HUDEP-2 (cell line): Measurements from ENCODE around the gene CCDC192.

Experiments
- DNase-seq, 76 experiments: peaks; one replicate each; lab custom pipeline; 2025; ENCODE audit not compliant: unreplicated experiment in 76 of 76; lab: John Stamatoyannopoulos, UW

Gene CCDC192

GRCh38 chr5:127941646-127942045 lies 238.5 kb downstream of the CCDC192 start:
- DNase-seq: no peak

GRCh38 chr5:127942246-127943060 lies 239.3 kb downstream of the CCDC192 start:
- no peak for DNase-seq

- no peak for DNase-seq
These were observed 239.8 kb downstream of the CCDC192 start for GRCh38 chr5:127943061-127943371.

GRCh38 chr5:127944125-127944524 lies 240.9 kb downstream of the CCDC192 start:
- DNase-seq: no peak

GRCh38 chr5:127947941-127948340 lies 244.8 kb downstream of the CCDC192 start:
- no peak for DNase-seq

GRCh38 chr5:127950707-127951391 lies 247.7 kb downstream of the CCDC192 start:
- no peak for DNase-seq

- DNase-seq: no peak
These were observed 248.6 kb downstream of the CCDC192 start for GRCh38 chr5:127951791-127952190.

GRCh38 chr5:127957183-127957582 lies 254.0 kb downstream of the CCDC192 start:
- no peak for DNase-seq

GRCh38 chr5:127957701-127958239 lies 254.6 kb downstream of the CCDC192 start:
- no peak for DNase-seq

GRCh38 chr5:127958421-127959011 lies 255.3 kb downstream of the CCDC192 start:
- no peak for DNase-seq

- peak in 4 of 76 experiments; percentile 0 to 2 (median 1) for DNase-seq
These were observed 256.1 kb downstream of the CCDC192 start for GRCh38 chr5:127959152-127959764.

GRCh38 chr5:127960270-127960691 lies 257.1 kb downstream of the CCDC192 start:
- DNase-seq: no peak

GRCh38 chr5:127961006-127961762 lies 258.0 kb downstream of the CCDC192 start:
- DNase-seq: no peak

GRCh38 chr5:127961763-127962145 lies 258.6 kb downstream of the CCDC192 start:
- DNase-seq: no peak

GRCh38 chr5:127962491-127962890 lies 259.3 kb downstream of the CCDC192 start:
- no peak for DNase-seq

GRCh38 chr5:127963233-127963632 lies 260.0 kb downstream of the CCDC192 start:
- DNase-seq: no peak

- no peak for DNase-seq
These were observed 260.7 kb downstream of the CCDC192 start for GRCh38 chr5:127963931-127964330.

GRCh38 chr5:127967323-127967982 lies 264.3 kb downstream of the CCDC192 start:
- DNase-seq: no peak

GRCh38 chr5:127967983-127968592 lies 264.9 kb downstream of the CCDC192 start:
- no peak for DNase-seq
